ENCODE data around the gene PAAF1.

- TF ChIP-seq CBX2 (IDR thresholded peaks at IDR 0.05; ENCODE audit: borderline replicate concordance, low read depth) = no peak
- no peak for TF ChIP-seq POLR2A (IDR thresholded peaks at IDR 0.05; ENCODE audit: low read length)
- no peak for TF ChIP-seq CBX8 (IDR thresholded peaks at IDR 0.05)
- TF ChIP-seq, protein P1, sequence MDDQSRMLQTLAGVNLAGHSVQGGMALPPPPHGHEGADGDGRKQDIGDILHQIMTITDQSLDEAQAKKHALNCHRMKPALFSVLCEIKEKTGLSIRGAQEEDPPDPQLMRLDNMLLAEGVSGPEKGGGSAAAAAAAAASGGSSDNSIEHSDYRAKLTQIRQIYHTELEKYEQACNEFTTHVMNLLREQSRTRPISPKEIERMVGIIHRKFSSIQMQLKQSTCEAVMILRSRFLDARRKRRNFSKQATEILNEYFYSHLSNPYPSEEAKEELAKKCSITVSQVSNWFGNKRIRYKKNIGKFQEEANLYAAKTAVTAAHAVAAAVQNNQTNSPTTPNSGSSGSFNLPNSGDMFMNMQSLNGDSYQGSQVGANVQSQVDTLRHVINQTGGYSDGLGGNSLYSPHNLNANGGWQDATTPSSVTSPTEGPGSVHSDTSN (IDR thresholded peaks at IDR 0.05) = no peak
Measured at GRCh38 chr11:73962101-73962705, 85.4 kb downstream of the PAAF1 start.

Measured in A549 (cell line).